ENCODE results near the gene NEURL1B.

GRCh38 chr5:172690258-172691075 lies 49.4 kb downstream of the NEURL1B start:
- TF ChIP-seq CTCF (IDR thresholded peaks at IDR 0.05): no peak
- TF ChIP-seq POLR2A (IDR thresholded peaks at IDR 0.05): no peak

All from body of pancreas (tissue), 4 donors.